ENCODE data around the gene APBA2. TPM values are rescaled to one million over a fixed set of nuclear protein-coding genes. Genes with fewer than 3 reads are reported as not detected.

APBA2 gene
- total RNA-seq, 1 experiment from 2014 or later, result 12.9 TPM

DNA sequence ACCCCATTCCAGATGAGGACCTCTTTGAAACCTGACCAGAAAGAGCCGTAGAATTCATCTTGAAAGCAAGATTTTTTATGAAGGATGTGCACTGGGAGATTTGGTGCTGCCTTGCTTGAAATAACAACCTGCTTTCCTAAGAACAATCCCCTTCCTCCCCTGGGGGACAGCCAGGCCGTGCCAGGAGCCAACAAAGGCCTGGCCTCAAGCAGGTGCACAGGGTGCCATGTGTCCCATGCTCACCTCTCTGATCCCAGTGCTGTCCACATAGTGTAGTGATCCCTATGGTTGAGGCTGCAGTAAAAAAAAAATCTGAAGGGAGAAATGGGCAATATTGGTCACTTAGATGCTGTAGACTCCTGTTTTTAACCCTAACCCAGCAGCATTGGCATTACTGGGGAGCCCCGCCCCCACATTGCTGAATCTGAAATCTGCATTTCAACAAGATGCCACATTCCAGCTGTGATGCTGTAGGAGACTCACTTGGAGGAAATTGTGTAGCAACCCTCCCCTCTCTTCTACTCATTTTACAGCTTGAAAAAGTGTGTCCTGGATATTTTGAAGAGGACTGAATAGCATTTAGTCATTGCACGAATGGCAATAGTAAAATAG lies 171.2 kb downstream of the APBA2 start:
- no TSS peak for BruUV-seq (replicated peaks)
- TF ChIP-seq CTCF (conservative IDR thresholded peaks at IDR 0.05; ENCODE audit: low read depth, low read length) (no peak), EZH2 (IDR thresholded peaks at IDR 0.05; ENCODE audit: borderline replicate concordance, low read depth, low read length, poor library complexity, severe bottlenecking) (no peak)
- Histone ChIP-seq H3K27ac (ENCODE audit: low read depth, low read length, poor library complexity, severe bottlenecking) (no peak overlapping the region), H3K4me3 (ENCODE audit: low read depth, low read length, poor library complexity, severe bottlenecking) (no peak overlapping the region), H3K9me3 (ENCODE audit: low read depth, low read length, poor library complexity, severe bottlenecking) (no peaks in the 10 kb centered on the region), H3K27me3 (replicated peaks; ENCODE audit: insufficient read depth, low read depth, low read length, poor library complexity) (no peaks in the 10 kb centered on the region), H3K4me1 (ENCODE audit: insufficient read depth, low read length, poor library complexity, severe bottlenecking) (no peaks in the 10 kb centered on the region), H3K36me3 (ENCODE audit: insufficient read depth, low read length, poor library complexity, severe bottlenecking) (no peaks in the 10 kb centered on the region)
- ChIA-PET CTCF (no interaction called here), POLR2A (ENCODE audit: low non-redundant PET) (no interaction called here)
- intact Hi-C loops (cut with micrococcal nuclease; ENCODE audit: unreplicated experiment), result no loop called here
- no peak for DNase-seq (ENCODE audit: low spot score)

DNA sequence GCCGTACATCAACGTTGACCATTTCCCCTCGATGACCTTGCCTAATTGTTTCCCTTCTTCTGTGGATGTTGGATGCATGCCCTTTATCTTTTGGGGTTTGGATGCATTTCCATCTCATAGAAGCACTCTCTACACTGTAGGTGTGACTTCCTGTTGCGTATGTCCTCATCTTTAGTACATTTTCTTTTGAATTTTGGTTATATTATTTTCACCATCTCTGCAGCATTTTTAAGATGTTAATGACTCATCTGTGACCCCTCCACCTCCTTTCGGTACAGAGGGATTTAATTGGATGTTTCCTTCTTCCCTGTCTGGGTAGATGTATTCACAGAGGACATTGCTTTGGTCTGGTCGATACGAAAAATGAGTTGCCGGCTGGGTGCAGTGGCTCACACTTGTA lies 172.1 kb downstream of the APBA2 start:
- H3K4me3 ChIP-seq (ENCODE audit: low read depth, low read length, poor library complexity, severe bottlenecking), result no peak overlapping the region
- no peaks in the 10 kb centered on the region for H3K4me1 ChIP-seq (ENCODE audit: insufficient read depth, low read length, poor library complexity, severe bottlenecking)
- no TSS peak for BruUV-seq (replicated peaks)
- H3K36me3 ChIP-seq (ENCODE audit: insufficient read depth, low read length, poor library complexity, severe bottlenecking), result no peaks in the 10 kb centered on the region
- no peak overlapping the region for H3K27ac ChIP-seq (ENCODE audit: low read depth, low read length, poor library complexity, severe bottlenecking)
- ChIA-PET POLR2A (ENCODE audit: low non-redundant PET) (no interaction called here), CTCF (no interaction called here)
- intact Hi-C loops (cut with micrococcal nuclease; ENCODE audit: unreplicated experiment), result no loop called here
- no peak for DNase-seq (ENCODE audit: low spot score)
- H3K9me3 ChIP-seq (ENCODE audit: low read depth, low read length, poor library complexity, severe bottlenecking), result no peaks in the 10 kb centered on the region
- no peaks in the 10 kb centered on the region for H3K27me3 ChIP-seq (replicated peaks; ENCODE audit: insufficient read depth, low read depth, low read length, poor library complexity)
- no peak for TF ChIP-seq CTCF (conservative IDR thresholded peaks at IDR 0.05; ENCODE audit: low read depth, low read length)
- no peak for TF ChIP-seq EZH2 (IDR thresholded peaks at IDR 0.05; ENCODE audit: borderline replicate concordance, low read depth, low read length, poor library complexity, severe bottlenecking)

DNA sequence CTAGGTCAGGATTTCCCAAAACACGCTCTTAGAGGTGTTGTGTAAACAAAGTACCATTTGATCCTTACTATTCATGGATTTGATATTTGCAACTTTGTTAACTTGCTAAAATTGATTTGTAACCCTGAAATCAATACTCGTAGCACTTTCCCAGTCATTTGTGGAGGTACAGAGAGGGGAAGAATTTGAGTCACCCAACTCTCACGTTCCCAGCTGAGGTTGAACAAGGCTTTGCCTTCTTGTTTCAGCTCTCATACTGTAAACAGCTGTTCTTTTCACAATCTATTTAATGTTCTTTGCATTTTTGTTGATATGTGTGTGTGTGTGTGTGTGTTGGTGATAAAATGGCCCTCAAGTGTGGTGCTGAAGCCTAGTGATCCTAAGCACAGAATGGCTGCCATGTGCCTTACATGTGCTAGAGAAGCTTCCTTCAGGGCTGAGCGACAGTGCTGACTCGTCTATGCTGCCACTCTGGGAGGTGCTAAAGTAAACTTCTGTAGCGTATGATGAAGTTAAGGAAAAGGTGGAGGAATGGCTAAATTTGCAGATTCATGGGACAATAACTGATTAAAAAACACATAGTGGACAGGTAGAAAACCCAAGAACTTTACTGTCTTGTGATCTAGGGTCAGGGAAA lies 173.2 kb downstream of the APBA2 start:
- intact Hi-C loops (cut with micrococcal nuclease; ENCODE audit: unreplicated experiment), result no loop called here
- H3K4me3 ChIP-seq (ENCODE audit: low read depth, low read length, poor library complexity, severe bottlenecking), result no peak overlapping the region
- TF ChIP-seq EZH2 (IDR thresholded peaks at IDR 0.05; ENCODE audit: borderline replicate concordance, low read depth, low read length, poor library complexity, severe bottlenecking), result no peak
- TF ChIP-seq CTCF (conservative IDR thresholded peaks at IDR 0.05; ENCODE audit: low read depth, low read length), result no peak
- H3K27me3 ChIP-seq (replicated peaks; ENCODE audit: insufficient read depth, low read depth, low read length, poor library complexity), result no peaks in the 10 kb centered on the region
- BruUV-seq (replicated peaks), result no TSS peak
- ChIA-PET CTCF (no interaction called here), POLR2A (ENCODE audit: low non-redundant PET) (no interaction called here)
- no peak for DNase-seq (ENCODE audit: low spot score)
- no peaks in the 10 kb centered on the region for H3K4me1 ChIP-seq (ENCODE audit: insufficient read depth, low read length, poor library complexity, severe bottlenecking)
- H3K9me3 ChIP-seq (ENCODE audit: low read depth, low read length, poor library complexity, severe bottlenecking), result no peaks in the 10 kb centered on the region
- H3K36me3 ChIP-seq (ENCODE audit: insufficient read depth, low read length, poor library complexity, severe bottlenecking), result no peaks in the 10 kb centered on the region
- no peak overlapping the region for H3K27ac ChIP-seq (ENCODE audit: low read depth, low read length, poor library complexity, severe bottlenecking)
